ENCODE results near the gene PCDHA2.
A peak's percentile ranks its signal among the peaks of the same experiment; 100 is the strongest.
"Not testable (repeated sequence)": the region's sequence is repeated elsewhere in the genome, so short reads cannot be mapped to it uniquely, and the experiment has no call there.

The PCDHA2 gene

DNA sequence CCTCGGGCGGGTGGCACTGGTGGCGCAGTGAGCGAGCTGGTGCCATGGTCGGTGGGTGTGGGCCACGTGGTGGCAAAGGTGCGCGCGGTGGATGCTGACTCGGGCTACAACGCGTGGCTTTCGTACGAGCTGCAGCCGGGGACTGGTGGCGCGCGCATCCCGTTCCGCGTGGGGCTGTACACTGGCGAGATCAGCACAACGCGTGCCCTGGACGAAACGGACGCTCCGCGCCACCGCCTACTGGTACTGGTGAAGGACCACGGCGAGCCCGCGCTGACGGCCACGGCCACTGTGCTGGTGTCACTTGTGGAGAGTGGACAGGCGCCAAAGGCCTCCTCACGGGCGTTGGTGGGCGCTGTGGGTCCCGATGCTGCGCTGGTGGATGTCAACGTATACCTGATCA lies 14.2 kb downstream of the PCDHA2 start:
- TF ChIP-seq, protein P1, sequence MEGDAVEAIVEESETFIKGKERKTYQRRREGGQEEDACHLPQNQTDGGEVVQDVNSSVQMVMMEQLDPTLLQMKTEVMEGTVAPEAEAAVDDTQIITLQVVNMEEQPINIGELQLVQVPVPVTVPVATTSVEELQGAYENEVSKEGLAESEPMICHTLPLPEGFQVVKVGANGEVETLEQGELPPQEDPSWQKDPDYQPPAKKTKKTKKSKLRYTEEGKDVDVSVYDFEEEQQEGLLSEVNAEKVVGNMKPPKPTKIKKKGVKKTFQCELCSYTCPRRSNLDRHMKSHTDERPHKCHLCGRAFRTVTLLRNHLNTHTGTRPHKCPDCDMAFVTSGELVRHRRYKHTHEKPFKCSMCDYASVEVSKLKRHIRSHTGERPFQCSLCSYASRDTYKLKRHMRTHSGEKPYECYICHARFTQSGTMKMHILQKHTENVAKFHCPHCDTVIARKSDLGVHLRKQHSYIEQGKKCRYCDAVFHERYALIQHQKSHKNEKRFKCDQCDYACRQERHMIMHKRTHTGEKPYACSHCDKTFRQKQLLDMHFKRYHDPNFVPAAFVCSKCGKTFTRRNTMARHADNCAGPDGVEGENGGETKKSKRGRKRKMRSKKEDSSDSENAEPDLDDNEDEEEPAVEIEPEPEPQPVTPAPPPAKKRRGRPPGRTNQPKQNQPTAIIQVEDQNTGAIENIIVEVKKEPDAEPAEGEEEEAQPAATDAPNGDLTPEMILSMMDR (IDR thresholded peaks at IDR 0.05; ENCODE audit: insufficient read depth, low read length, poor library complexity, severe bottlenecking) = no peak
- no peak overlapping the region for H3K4me3 ChIP-seq (replicated peaks; ENCODE audit: low read depth, low read length)
- DNase-seq (ENCODE audit: extremely low read depth, insufficient read length) = no peak
- H3K27me3 ChIP-seq (replicated peaks; ENCODE audit: control insufficient read depth, insufficient read depth, low read length) = no peaks in the 10 kb centered on the region
- no peaks in the 10 kb centered on the region for H3K36me3 ChIP-seq (ENCODE audit: control insufficient read depth, insufficient read depth, low read length)

DNA sequence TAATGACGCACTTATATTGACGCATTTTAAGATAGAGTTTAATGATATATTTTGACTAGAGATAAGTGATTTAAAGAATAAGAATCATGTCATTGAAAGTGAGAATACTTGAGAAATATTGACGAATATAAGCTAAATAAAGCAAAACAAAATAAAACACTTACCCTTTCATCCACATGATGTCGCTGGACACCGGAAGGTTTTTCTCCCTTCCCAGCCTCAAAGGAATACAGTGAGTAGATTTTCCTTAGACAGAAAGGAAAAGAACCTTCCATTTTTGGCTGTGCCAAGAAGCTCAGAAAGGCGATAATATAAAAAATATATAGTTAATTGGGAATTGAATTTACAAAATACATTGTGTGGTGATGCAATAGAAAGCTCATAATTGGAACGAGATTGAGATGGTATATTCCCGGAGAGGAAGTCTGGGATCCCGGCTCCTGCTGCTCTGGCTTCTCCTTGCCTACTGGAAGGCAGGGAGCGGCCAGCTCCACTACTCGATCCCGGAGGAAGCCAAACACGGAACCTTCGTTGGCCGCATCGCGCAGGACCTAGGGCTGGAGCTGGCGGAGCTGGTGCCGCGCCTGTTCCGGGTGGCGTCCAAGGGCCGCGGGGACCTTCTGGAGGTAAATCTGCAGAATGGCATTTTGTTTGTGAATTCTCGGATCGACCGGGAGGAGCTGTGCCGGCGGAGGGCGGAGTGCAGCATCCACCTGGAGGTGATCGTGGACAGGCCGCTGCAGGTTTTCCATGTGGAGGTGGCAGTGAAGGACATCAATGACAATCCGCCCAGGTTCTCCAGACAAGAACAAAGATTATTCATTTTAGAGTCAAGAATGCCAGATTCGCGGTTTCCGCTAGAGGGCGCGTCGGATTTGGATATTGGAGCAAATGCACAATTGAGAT lies 27.0 kb downstream of the PCDHA2 start, which contains the start of gene PCDHA5:
PCDHA5 (plus strand) TSS at position 239 of the 906 bp plus-strand sequence.
- Histone ChIP-seq H3K36me3 (ENCODE audit: control insufficient read depth, insufficient read depth, low read length) (no peaks in the 10 kb centered on the region), H3K27me3 (replicated peaks; ENCODE audit: control insufficient read depth, insufficient read depth, low read length) (no peaks in the 10 kb centered on the region), H3K4me3 (replicated peaks; ENCODE audit: low read depth, low read length) (no peak within 1 kb of the TSS)
- TF ChIP-seq, protein P1 (IDR thresholded peaks at IDR 0.05; ENCODE audit: insufficient read depth, low read length, poor library complexity, severe bottlenecking) = peak; percentile 8
- DNase-seq (ENCODE audit: extremely low read depth, insufficient read length) = no peak

DNA sequence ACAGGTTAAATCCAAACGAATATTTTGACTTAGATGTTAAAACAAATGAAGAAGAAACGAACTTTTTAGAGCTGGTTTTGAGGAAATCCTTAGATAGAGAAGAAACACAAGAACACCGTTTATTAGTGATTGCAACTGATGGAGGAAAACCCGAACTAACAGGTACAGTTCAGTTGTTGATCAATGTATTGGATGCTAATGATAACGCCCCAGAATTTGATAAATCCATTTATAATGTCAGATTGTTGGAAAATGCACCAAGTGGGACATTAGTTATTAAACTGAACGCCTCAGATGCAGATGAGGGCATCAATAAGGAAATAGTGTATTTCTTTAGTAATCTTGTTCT lies 27.6 kb downstream of the PCDHA2 start:
- DNase-seq (ENCODE audit: extremely low read depth, insufficient read length) = no peak
- no peaks in the 10 kb centered on the region for H3K36me3 ChIP-seq (ENCODE audit: control insufficient read depth, insufficient read depth, low read length)
- no peaks in the 10 kb centered on the region for H3K27me3 ChIP-seq (replicated peaks; ENCODE audit: control insufficient read depth, insufficient read depth, low read length)
- TF ChIP-seq, protein P1 (IDR thresholded peaks at IDR 0.05; ENCODE audit: insufficient read depth, low read length, poor library complexity, severe bottlenecking) = no peak
- H3K4me3 ChIP-seq (replicated peaks; ENCODE audit: low read depth, low read length) = no peak overlapping the region

DNA sequence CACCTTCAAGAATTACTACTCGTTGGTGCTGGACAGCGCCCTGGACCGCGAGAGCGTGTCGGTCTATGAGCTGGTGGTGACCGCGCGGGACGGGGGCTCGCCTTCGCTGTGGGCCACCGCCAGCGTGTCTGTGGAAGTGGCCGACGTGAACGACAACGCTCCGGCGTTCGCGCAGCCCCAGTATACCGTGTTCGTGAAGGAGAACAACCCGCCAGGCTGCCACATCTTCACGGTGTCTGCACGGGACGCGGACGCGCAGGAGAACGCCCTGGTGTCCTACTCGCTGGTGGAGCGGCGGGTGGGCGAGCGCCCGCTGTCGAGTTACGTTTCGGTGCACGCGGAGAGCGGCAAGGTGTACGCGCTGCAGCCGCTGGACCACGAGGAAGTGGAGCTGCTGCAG lies 28.3 kb downstream of the PCDHA2 start:
- H3K27me3 ChIP-seq (replicated peaks; ENCODE audit: control insufficient read depth, insufficient read depth, low read length); DNase-seq (ENCODE audit: extremely low read depth, insufficient read length); H3K36me3 ChIP-seq (ENCODE audit: control insufficient read depth, insufficient read depth, low read length); H3K4me3 ChIP-seq (replicated peaks; ENCODE audit: low read depth, low read length): not testable (repeated sequence)

DNA sequence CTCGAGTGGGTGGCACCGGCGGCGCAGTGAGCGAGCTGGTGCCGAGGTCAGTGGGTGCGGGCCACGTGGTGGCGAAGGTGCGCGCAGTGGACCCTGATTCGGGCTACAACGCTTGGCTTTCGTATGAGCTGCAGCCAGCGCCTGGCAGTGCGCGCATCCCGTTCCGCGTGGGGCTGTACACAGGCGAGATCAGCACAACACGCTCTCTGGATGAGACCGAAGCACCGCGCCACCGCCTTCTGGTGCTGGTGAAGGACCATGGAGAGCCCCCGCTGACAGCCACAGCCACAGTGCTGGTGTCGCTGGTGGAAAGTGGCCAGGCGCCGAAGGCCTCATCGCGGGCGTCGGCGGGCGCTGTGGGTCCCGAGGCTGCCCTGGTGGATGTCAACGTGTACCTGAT lies 28.8 kb downstream of the PCDHA2 start:
- Histone ChIP-seq H3K4me3 (replicated peaks; ENCODE audit: low read depth, low read length) (no peak overlapping the region), H3K36me3 (ENCODE audit: control insufficient read depth, insufficient read depth, low read length) (no peaks in the 10 kb centered on the region), H3K27me3 (replicated peaks; ENCODE audit: control insufficient read depth, insufficient read depth, low read length) (no peaks in the 10 kb centered on the region)
- no peak for DNase-seq (ENCODE audit: extremely low read depth, insufficient read length)
- TF ChIP-seq, protein P1 (IDR thresholded peaks at IDR 0.05; ENCODE audit: insufficient read depth, low read length, poor library complexity, severe bottlenecking) = no peak

DNA sequence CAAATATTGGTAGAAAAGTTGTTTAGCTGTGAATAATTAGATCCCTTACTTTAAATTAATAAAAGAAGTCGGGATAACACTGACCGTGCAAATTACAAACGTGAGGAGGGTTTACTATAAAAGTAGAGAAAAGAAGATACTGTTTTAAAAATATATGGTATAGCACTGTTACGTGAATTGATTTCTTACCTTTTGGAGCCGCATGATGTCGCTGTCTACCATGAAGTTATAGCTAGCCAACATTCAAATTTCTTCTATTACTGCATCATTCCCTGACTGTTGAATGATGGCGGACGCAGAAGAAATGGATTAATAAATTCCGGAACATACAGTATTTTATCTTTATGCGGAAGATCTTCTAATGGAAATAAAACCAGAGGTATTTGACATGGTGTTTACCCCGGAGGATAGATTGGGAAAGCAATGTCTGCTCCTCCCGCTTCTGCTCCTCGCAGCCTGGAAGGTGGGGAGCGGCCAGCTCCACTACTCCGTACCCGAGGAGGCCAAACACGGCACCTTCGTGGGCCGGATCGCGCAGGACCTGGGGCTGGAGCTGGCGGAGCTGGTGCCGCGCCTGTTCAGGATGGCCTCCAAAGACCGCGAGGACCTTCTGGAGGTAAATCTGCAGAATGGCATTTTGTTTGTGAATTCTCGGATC lies 33.2 kb downstream of the PCDHA2 start, which contains the start of gene PCDHA6:
PCDHA6 (plus strand) TSS at position 257 of the 658 bp plus-strand sequence; CDS start at position 389, 132 bp downstream.
- H3K4me3 ChIP-seq (replicated peaks; ENCODE audit: low read depth, low read length) = no peak within 1 kb of the TSS
- DNase-seq (ENCODE audit: extremely low read depth, insufficient read length) = no peak
- no peaks in the 10 kb centered on the region for H3K27me3 ChIP-seq (replicated peaks; ENCODE audit: control insufficient read depth, insufficient read depth, low read length)
- no peaks in the 10 kb centered on the region for H3K36me3 ChIP-seq (ENCODE audit: control insufficient read depth, insufficient read depth, low read length)
- TF ChIP-seq, protein P1 (IDR thresholded peaks at IDR 0.05; ENCODE audit: insufficient read depth, low read length, poor library complexity, severe bottlenecking) = no peak
